Progenitor cell of endocrine pancreas (in vitro differentiated cells): Measurements from ENCODE around the gene MX2. TPM values are rescaled to one million over a fixed set of nuclear protein-coding genes. Genes with fewer than 3 reads are reported as not detected.

Source experiments
- DNase-seq: peaks from one replicate; pipeline ENCODE4 v3.0.0; 2021; ENCODE audit warnings: low spot score; ENCODE audit not compliant: unreplicated experiment
- H3K27ac Mint-ChIP-seq: 2 replicates; pipeline ENCODE4 v1.8.0; 2021; ENCODE audit warnings: mild to moderate bottlenecking, moderate library complexity, mixed read lengths
- H3K27me3 Mint-ChIP-seq: 2 replicates; pipeline ENCODE4 v1.8.0; 2021; ENCODE audit warnings: mixed read lengths
- H3K36me3 Mint-ChIP-seq: 2 replicates; pipeline ENCODE4 v1.8.0; 2022; ENCODE audit warnings: mixed read lengths; ENCODE audit not compliant: insufficient read depth
- H3K4me1 Mint-ChIP-seq: 2 replicates; pipeline ENCODE4 v1.8.0; 2021; ENCODE audit warnings: low read depth, mixed read lengths
- H3K4me3 Mint-ChIP-seq: 2 replicates; pipeline ENCODE4 v1.8.0; 2021; ENCODE audit warnings: low read depth, mild to moderate bottlenecking, moderate library complexity, mixed read lengths
- H3K9me3 Mint-ChIP-seq: 2 replicates; pipeline ENCODE4 v1.8.0; 2021; ENCODE audit warnings: low read depth, mixed read lengths
- CTCF ChIP-seq: fragments of 200-600 bp; sonication (generic); IDR thresholded peaks from one replicate; pipeline ENCODE4 v1.5.0; 2021; ENCODE audit warnings: antibody characterized with exemption, mild to moderate bottlenecking; ENCODE audit not compliant: unreplicated experiment
- total RNA-seq: library from RNA; stranded (reverse); gene quantifications from 2 replicates; pipeline ENCODE4 v1.2.1, GENCODE V29; 2021

The MX2 gene
- total RNA-seq, 1 donor from 2014 or later = 0.86 TPM

DNA sequence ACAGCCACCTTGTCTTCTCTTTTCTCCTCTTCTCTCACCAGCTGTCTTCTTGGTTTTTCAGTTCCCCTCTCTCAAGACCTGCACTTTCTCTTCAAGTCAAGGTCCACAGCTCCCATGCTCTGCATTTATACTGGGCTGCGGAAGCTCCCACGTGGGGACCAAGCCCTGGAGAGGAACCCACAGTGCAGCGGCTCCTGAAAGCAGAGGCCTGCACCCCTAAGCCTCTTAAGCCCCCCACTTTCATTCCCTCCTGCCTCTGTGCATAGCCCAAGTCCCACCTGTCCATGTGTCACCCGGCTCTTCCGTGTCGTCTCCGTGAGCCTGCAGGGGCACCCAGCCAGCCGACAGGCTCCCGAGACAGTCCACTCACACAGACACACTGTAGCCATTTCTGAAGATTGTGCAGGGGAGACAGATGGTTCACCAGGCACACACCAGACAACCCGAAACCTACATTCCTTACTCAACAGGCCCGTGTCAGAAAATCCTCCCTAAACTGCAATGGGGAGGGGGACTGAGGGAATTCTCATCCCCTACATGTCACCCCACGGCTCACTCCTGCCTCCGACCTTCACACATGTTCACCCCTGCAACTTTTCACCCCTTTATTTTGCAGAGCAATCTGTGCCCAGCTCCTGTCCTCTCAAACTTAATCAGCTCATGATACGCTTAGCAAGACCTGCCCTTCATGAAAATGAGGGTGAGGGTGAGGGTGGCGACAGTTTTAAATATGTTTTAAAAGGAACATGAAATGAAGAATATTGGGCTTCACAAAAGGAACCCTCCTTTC, 6.3 kb downstream of the MX2 start:
- no peak for DNase-seq
- no peaks in the 10 kb centered on the region for H3K36me3 Mint-ChIP-seq
- H3K9me3 Mint-ChIP-seq = no peaks in the 10 kb centered on the region
- H3K27me3 Mint-ChIP-seq = peaks cover 28% of the 10 kb centered on the region
- no peak for TF ChIP-seq CTCF
- no peak overlapping the region for H3K27ac Mint-ChIP-seq
- no peak overlapping the region for H3K4me3 Mint-ChIP-seq
- H3K4me1 Mint-ChIP-seq = peaks cover 3% of the 10 kb centered on the region

GRCh38 chr21:41368735-41369104, 6.9 kb downstream of the MX2 start:
- Mint-ChIP-seq H3K27ac (no peak overlapping the region), H3K4me1 (peaks cover 3% of the 10 kb centered on the region), H3K36me3 (no peaks in the 10 kb centered on the region), H3K4me3 (no peak overlapping the region), H3K27me3 (peaks cover 28% of the 10 kb centered on the region), H3K9me3 (no peaks in the 10 kb centered on the region)
- TF ChIP-seq CTCF = no peak
- no peak for DNase-seq

- peak; percentile 35 for TF ChIP-seq CTCF
- Mint-ChIP-seq H3K27ac (no peak overlapping the region), H3K4me3 (peak overlapping the region; percentile 56), H3K9me3 (no peaks in the 10 kb centered on the region), H3K27me3 (peaks cover 28% of the 10 kb centered on the region), H3K4me1 (peaks cover 3% of the 10 kb centered on the region), H3K36me3 (no peaks in the 10 kb centered on the region)
- DNase-seq = no peak
Measured at GRCh38 chr21:41369105-41369919, 7.5 kb downstream of the MX2 start.

DNA sequence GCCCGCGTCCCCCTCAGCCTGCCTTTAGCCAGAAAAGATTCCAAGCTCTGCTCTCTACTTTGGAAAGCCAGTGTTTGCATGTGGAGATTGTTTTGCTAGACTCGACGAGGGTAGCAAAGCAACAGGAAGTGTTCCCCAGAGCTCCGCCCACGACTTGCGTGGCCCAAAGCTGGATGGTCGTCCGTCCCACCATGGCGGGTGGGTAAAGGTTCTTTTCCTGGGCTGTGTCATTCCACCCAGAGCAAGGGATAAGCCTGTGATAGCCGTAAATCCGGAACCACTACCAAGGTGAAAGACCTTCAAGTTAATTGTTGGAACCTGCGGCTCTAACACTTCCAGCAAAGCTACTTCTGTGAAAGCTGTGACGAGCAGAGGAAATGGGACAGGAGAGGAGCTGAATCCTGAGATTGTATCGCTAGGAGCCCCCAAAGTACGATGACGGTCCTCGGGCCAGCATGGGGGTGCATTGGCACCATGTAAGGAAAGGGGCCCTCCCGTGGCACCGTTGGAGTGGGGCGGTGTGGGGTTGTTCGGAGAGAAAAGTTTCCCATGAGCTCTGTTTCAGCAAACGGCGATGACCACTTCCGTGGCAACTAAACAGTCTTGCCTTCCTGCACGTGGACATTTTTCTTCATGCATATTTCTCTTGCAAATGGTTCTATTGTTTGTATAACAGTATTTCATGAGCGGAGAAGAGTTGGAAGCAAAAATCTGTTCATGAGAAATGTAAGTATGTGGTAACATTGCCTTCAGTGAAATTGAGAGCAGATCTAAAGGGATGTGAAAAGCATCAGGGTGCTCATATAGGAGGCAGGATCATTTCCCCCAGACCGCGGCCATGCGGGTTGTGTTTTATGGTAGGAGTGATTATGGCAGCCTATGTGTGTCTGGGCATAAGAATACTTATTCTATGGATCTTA, 8.4 kb downstream of the MX2 start:
- Mint-ChIP-seq H3K36me3 (no peaks in the 10 kb centered on the region), H3K4me1 (peaks cover 3% of the 10 kb centered on the region), H3K27ac (no peak overlapping the region), H3K9me3 (no peaks in the 10 kb centered on the region), H3K27me3 (peaks cover 28% of the 10 kb centered on the region), H3K4me3 (no peak overlapping the region)
- no peak for DNase-seq
- TF ChIP-seq CTCF = no peak
